K562 (cell line): Measurements from ENCODE around the gene SEH1L. TPM values are rescaled to one million over a fixed set of nuclear protein-coding genes. Genes with fewer than 3 reads are reported as not detected.

Source experiments
- CBX8 ChIP-seq: fragments of 200-600 bp; sonication (generic); IDR thresholded peaks from 2 replicates; pipeline ENCODE4 v1.6.1; 2012; ENCODE audit warnings: borderline replicate concordance, mixed run types, low read depth, mild to moderate bottlenecking, moderate library complexity, mixed read lengths, low read length, control low read depth, inconsistent platforms; ENCODE audit not compliant: poor library complexity, severe bottlenecking; ENCODE audit errors: extremely low read depth
- GATAD2A ChIP-seq: fragments of 450-650 bp; IDR thresholded peaks from 2 replicates; pipeline ENCODE4 v1.6.1; 2017
- GTF2F1 ChIP-seq: IDR thresholded peaks from 2 replicates; pipeline ENCODE4 v1.6.1; 2011; ENCODE audit warnings: low read depth, low read length, improper control_type of control experiment
- MAFG ChIP-seq: fragments of 450-650 bp; conservative IDR thresholded peaks from 2 replicates; pipeline ENCODE4 v1.6.1; 2016; ENCODE audit warnings: missing genetic modification characterization, missing compliant biosample characterization
- POLR2AphosphoS5 ChIP-seq: IDR thresholded peaks from 2 replicates; pipeline ENCODE4 v1.6.1; 2011; ENCODE audit warnings: mild to moderate bottlenecking, low read depth, low read length, moderate library complexity; ENCODE audit not compliant: control insufficient read depth, insufficient read depth
- RHOXF2B ChIP-seq: fragments of 250-450 bp; sonication (Bioruptor Pico); conservative IDR thresholded peaks from 2 replicates; pipeline ENCODE4 v1.5.1; 2021
- SIN3A ChIP-seq, 2 experiments: fragments of 150-350 bp in 1 of 2; IDR thresholded peaks; 2 replicates each; pipeline ENCODE4 v1.6.1; 2011 to 2016; ENCODE audit warnings: borderline replicate concordance in 2 of 2, low read depth in 2 of 2, low read length in 2 of 2, mild to moderate bottlenecking in 2 of 2, moderate library complexity in 2 of 2; ENCODE audit not compliant: control insufficient read depth in 1 of 2
- SLC30A9 ChIP-seq: fragments of 250-450 bp; sonication (Bioruptor Pico); IDR thresholded peaks from 2 replicates; pipeline ENCODE4 v1.8.0; 2022; ENCODE audit warnings: mild to moderate bottlenecking, moderate library complexity
- TEAD2 ChIP-seq: fragments of 450-650 bp; IDR thresholded peaks from 2 replicates; pipeline ENCODE4 v1.6.1; 2016; ENCODE audit warnings: missing genetic modification characterization, control low read depth, missing compliant biosample characterization
- ZBTB17 ChIP-seq: fragments of 450-650 bp; formaldehyde crosslinking; IDR thresholded peaks from 2 replicates; pipeline ENCODE4 v1.4.0; 2020; ENCODE audit warnings: mild to moderate bottlenecking
- ZFP30 ChIP-seq: fragments of 250-450 bp; sonication (Bioruptor Pico); IDR thresholded peaks from 2 replicates; pipeline ENCODE4 v1.8.0; 2022; ENCODE audit warnings: moderate library complexity, mild to moderate bottlenecking, inconsistent platforms, borderline replicate concordance
- ZFPM2 ChIP-seq: fragments of 250-450 bp; sonication (Bioruptor Pico); IDR thresholded peaks from 2 replicates; pipeline ENCODE4 v1.5.1; 2022; ENCODE audit warnings: mild to moderate bottlenecking
- polyA plus RNA-seq, 8 experiments: library from polyadenylated mRNA; depleted of rRNA in 4 of 8; stranded (reverse) in 5 of 8; unstranded in 3 of 8; fragments of >200 nt; fragmentation: Nextera tagmentation in 2 of 8; fragmentation: Illumina TruSeq in 1 of 8; extraction: Ambion mirVana in 2 of 8; extraction: Trizol in 1 of 8; gene quantifications; 2 replicates each; pipeline versions ENCODE4 v1.2.1 to v1.2.3, GENCODE V29; 2011 to 2014; ENCODE audit warnings: inconsistent platforms in 1 of 8, missing spikeins in 1 of 8
- total RNA-seq, 7 experiments: library from RNA; depleted of rRNA in 6 of 7; stranded (reverse); fragments of >200 nt in 6 of 7; fragmentation: Illumina TruSeq in 2 of 7; extraction: Trizol in 2 of 7; gene quantifications; 2 replicates each; pipeline versions ENCODE4 v1.2.1 to v1.2.3, GENCODE V29; 2011 to 2021; ENCODE audit warnings: low replicate concordance in 1 of 7
- TF ChIP-seq, protein P1 (sequence below): fragments of 450-650 bp; IDR thresholded peaks from 2 replicates; pipeline ENCODE4 v1.6.1; 2016; ENCODE audit warnings: low read depth
- TF ChIP-seq, protein P2 (sequence below): fragments of 150-350 bp; IDR thresholded peaks from 2 replicates; pipeline ENCODE4 v1.6.1; 2014; ENCODE audit warnings: low read depth, mild to moderate bottlenecking, low read length, borderline replicate concordance
- TF ChIP-seq, protein P3 (sequence below): fragments of 250-450 bp; sonication (Bioruptor Pico); IDR thresholded peaks from 2 replicates; pipeline ENCODE4 v1.8.0; 2021; ENCODE audit warnings: moderate library complexity, mild to moderate bottlenecking, inconsistent platforms

The SEH1L gene
- total and polyA plus RNA-seq, 9 of the 15 experiments (the other 6 are each of a cell fraction or from before 2014, with no cell fraction given) = 62.2 to 180 (median 108) TPM

DNA sequence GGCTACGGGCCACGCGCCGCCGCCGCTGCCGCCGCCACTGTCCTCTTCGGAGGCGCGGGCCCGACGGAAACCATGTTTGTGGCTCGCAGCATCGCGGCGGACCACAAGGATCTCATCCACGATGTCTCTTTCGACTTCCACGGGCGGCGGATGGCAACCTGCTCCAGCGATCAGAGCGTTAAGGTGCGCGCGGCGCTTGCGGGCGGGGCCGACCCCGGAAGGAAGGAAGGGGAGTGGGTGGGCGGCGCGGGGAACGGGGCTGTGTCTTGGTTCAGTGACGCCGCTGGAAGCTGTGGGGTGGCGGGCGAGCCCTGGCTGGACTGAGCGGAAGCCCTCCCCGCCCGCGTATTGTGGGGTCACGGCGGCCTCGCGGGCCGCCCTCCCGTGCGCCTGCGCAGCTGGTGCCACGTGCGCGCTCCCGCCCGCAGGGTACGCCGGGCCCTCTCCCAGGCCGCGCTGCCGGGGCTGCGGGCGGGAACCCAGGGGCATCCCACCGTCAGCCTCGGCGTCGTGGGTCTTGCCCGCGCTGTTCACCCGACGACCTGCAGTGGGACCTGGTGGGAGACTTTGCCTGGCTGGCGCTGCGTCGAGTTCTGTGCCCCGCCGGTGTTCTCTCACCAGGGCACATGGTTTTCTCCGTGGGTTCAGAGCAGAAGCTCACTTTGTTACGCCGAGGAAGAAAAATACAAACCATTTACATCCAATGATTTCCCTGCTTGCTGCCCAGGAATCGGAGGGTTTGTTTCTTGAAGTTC lies 416 bp downstream of the SEH1L start (continued):
- TF ChIP-seq, protein P1, sequence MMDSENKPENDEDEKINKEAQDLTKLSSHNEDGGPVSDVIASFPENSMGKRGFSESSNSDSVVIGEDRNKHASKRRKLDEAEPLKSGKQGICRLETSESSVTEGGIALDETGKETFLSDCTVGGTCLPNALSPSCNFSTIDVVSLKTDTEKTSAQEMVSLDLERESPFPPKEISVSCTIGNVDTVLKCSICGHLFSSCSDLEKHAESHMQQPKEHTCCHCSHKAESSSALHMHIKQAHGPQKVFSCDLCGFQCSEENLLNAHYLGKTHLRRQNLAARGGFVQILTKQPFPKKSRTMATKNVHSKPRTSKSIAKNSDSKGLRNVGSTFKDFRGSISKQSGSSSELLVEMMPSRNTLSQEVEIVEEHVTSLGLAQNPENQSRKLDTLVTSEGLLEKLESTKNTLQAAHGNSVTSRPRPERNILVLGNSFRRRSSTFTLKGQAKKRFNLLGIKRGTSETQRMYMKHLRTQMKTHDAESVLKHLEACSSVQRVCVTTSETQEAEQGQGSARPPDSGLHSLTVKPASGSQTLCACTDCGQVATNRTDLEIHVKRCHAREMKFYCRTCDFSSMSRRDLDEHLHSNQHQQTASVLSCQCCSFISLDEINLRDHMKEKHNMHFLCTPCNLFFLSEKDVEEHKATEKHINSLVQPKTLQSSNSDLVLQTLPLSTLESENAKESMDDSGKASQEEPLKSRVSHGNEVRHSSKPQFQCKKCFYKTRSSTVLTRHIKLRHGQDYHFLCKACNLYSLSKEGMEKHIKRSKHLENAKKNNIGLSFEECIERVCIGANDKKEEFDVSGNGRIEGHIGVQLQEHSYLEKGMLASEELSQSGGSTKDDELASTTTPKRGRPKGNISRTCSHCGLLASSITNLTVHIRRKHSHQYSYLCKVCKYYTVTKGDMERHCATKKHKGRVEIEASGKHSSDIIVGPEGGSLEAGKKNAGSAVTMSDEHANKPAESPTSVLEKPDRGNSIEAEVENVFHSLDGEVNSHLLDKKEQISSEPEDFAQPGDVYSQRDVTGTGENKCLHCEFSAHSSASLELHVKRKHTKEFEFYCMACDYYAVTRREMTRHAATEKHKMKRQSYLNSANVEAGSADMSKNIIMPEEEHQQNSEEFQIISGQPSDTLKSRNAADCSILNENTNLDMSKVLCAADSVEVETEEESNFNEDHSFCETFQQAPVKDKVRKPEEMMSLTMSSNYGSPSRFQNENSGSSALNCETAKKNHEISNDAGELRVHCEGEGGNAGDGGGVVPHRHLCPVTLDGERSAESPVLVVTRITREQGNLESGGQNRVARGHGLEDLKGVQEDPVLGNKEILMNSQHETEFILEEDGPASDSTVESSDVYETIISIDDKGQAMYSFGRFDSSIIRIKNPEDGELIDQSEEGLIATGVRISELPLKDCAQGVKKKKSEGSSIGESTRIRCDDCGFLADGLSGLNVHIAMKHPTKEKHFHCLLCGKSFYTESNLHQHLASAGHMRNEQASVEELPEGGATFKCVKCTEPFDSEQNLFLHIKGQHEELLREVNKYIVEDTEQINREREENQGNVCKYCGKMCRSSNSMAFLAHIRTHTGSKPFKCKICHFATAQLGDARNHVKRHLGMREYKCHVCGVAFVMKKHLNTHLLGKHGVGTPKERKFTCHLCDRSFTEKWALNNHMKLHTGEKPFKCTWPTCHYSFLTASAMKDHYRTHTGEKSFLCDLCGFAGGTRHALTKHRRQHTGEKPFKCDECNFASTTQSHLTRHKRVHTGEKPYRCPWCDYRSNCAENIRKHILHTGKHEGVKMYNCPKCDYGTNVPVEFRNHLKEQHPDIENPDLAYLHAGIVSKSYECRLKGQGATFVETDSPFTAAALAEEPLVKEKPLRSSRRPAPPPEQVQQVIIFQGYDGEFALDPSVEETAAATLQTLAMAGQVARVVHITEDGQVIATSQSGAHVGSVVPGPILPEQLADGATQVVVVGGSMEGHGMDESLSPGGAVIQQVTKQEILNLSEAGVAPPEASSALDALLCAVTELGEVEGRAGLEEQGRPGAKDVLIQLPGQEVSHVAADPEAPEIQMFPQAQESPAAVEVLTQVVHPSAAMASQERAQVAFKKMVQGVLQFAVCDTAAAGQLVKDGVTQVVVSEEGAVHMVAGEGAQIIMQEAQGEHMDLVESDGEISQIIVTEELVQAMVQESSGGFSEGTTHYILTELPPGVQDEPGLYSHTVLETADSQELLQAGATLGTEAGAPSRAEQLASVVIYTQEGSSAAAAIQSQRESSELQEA = no peak
- TF ChIP-seq RHOXF2B (CRISPR knock-in tag) (no peak), ZFPM2 (CRISPR knock-in tag) (no peak), ZFP30 (CRISPR knock-in tag) (no peak), SIN3A (IDR thresholded peaks at IDR 0.05; ENCODE audit: borderline replicate concordance in 2 of 2, control insufficient read depth in 1 of 2, low read depth in 2 of 2, low read length in 2 of 2) (peak in 1 of 2 experiments; percentile 60; a peak in 2 of 4 replicates), CBX8 (no peak), POLR2AphosphoS5 (no peak), ZBTB17 (CRISPR knock-in tag) (0 out of 2 replicates have a peak, but pooled peaks have one; percentile 23), GTF2F1 (peak; percentile 75), SLC30A9 (CRISPR knock-in tag) (no peak), MAFG (tag) (no peak), GATAD2A (0 out of 2 replicates have a peak, but pooled peaks have one; percentile 52), TEAD2 (tag) (no peak)
- TF ChIP-seq, protein P2, sequence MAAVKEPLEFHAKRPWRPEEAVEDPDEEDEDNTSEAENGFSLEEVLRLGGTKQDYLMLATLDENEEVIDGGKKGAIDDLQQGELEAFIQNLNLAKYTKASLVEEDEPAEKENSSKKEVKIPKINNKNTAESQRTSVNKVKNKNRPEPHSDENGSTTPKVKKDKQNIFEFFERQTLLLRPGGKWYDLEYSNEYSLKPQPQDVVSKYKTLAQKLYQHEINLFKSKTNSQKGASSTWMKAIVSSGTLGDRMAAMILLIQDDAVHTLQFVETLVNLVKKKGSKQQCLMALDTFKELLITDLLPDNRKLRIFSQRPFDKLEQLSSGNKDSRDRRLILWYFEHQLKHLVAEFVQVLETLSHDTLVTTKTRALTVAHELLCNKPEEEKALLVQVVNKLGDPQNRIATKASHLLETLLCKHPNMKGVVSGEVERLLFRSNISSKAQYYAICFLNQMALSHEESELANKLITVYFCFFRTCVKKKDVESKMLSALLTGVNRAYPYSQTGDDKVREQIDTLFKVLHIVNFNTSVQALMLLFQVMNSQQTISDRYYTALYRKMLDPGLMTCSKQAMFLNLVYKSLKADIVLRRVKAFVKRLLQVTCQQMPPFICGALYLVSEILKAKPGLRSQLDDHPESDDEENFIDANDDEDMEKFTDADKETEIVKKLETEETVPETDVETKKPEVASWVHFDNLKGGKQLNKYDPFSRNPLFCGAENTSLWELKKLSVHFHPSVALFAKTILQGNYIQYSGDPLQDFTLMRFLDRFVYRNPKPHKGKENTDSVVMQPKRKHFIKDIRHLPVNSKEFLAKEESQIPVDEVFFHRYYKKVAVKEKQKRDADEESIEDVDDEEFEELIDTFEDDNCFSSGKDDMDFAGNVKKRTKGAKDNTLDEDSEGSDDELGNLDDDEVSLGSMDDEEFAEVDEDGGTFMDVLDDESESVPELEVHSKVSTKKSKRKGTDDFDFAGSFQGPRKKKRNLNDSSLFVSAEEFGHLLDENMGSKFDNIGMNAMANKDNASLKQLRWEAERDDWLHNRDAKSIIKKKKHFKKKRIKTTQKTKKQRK = no peak
- TF ChIP-seq, protein P3, sequence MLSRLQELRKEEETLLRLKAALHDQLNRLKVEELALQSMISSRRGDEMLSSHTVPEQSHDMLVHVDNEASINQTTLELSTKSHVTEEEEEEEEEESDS (CRISPR knock-in tag) = no peak
